Left ventricle myocardium superior (tissue), 1 donor: ENCODE data around the gene ZMYM5. TPM values are rescaled to one million over a fixed set of nuclear protein-coding genes. Genes with fewer than 3 reads are reported as not detected.

Experiments
- total RNA-seq: library from RNA; stranded (reverse); fragmentation: NEBNext Ultra II Directional; extraction: Animal tissue kit (Norgen Biotek cat#: 25700); gene quantifications from one replicate; pipeline ENCODE4 v1.2.1, GENCODE V29; 2021
- donor health status: DM: no; HTN: yes; CAD: no; lungs with severe emphysema.

Gene ZMYM5
- total RNA-seq, 1 donor from 2014 or later: 6.4 TPM

Other genes starting within 250 kb of the ZMYM5 start
- gene MPHOSPH8, start 230.0 kb downstream of the ZMYM5 start, total RNA-seq: 29.2 TPM
- gene PSPC1, start 80.7 kb downstream of the ZMYM5 start, total RNA-seq: 27.6 TPM
- gene ZMYM2, start 95.1 kb upstream of the ZMYM5 start, total RNA-seq: 49.8 TPM